ENCODE results near the gene WFS1.
A peak's percentile ranks its signal among the peaks of the same experiment; 100 is the strongest.

Gene WFS1

DNA sequence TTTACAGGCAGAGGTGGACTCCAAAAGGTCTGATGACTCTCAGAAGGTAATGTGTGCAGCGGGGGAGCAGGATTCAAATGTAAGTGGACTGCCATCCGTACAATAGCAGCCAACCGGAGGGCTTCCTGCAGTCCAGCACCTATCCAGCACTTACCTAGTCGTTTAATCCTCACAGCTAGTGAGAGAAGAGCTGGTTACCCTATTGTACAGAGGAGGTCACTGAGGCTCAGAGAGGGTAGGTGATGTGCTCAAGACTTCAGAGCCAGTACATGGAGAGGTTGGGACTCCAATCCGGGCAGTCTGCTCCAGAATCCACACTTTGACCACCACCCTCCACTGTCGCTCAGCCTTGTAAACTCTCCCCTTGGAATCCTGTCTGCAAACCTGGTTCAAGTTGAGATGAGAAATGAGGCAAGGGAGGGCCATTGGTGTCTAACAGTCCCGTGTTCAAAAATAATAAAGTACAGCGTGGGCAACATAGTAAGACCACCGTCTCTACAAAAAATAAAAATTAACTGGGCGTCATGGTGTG, 46.8 kb upstream of the WFS1 start:
- H2AFZ ChIP-seq (ENCODE audit: low read depth, low read length), result no peak overlapping the region
- H2BK120ac ChIP-seq (ENCODE audit: low read depth, low read length), result no peak overlapping the region
- H3K4me2 ChIP-seq (ENCODE audit: low read length, poor library complexity, severe bottlenecking), result no peak overlapping the region
- peaks cover 0 to 6% of the 10 kb centered on the region in 2 experiments for H3K36me3 ChIP-seq (ENCODE audit: control insufficient read depth in 1 of 2, insufficient read depth in 2 of 2, low read depth in 1 of 2, low read length in 2 of 2)
- H3K27me3 ChIP-seq (ENCODE audit: control insufficient read depth in 1 of 2, insufficient read depth in 1 of 2, low read length in 2 of 2), result peaks cover 45 to 50% of the 10 kb centered on the region in 2 experiments
- no peak overlapping the region for H2AK5ac ChIP-seq (ENCODE audit: low read length, severe bottlenecking)
- H3K23ac ChIP-seq (ENCODE audit: low read length in 2 of 2), result no peak overlapping the region
- H4K91ac ChIP-seq (ENCODE audit: low read length), result no peak overlapping the region
- H4K8ac ChIP-seq (ENCODE audit: low read length), result no peak overlapping the region
- peaks cover 6% of the 10 kb centered on the region for H3K9me3 ChIP-seq (ENCODE audit: control insufficient read depth, low read length)
- peaks cover 5% of the 10 kb centered on the region for H3K4me1 ChIP-seq (ENCODE audit: control insufficient read depth, insufficient read depth, low read depth, low read length)
- no peak overlapping the region for H3K18ac ChIP-seq (ENCODE audit: low read depth in 1 of 2, low read length in 2 of 2)
- no peak overlapping the region for H2BK15ac ChIP-seq (ENCODE audit: low read depth, poor library complexity, severe bottlenecking)
- no peak overlapping the region for H3K4me3 ChIP-seq (ENCODE audit: insufficient read depth in 1 of 2, low read depth in 1 of 2, low read length in 2 of 2)
- H3K14ac ChIP-seq (ENCODE audit: low read length in 2 of 2), result no peak overlapping the region
- no peak overlapping the region for H2BK5ac ChIP-seq (ENCODE audit: low read depth, low read length, poor library complexity, severe bottlenecking)
- no peak overlapping the region for H3K4ac ChIP-seq (ENCODE audit: low read depth in 1 of 2, low read length in 2 of 2)
- no peak overlapping the region for H2BK12ac ChIP-seq (ENCODE audit: low read length in 2 of 2)
- DNase-seq, result peak; percentile 6
- H3K79me1 ChIP-seq (replicated peaks; ENCODE audit: low read length, poor library complexity, severe bottlenecking), result no peaks in the 10 kb centered on the region
- WGBS, result 87% methylated on average over 7 of the region's 10 CpGs
- no peak overlapping the region for H3K9ac ChIP-seq (ENCODE audit: low read length)
- no peak overlapping the region for H3K27ac ChIP-seq (ENCODE audit: low read length, poor library complexity, severe bottlenecking)

- Histone ChIP-seq H2BK15ac (ENCODE audit: low read depth, poor library complexity, severe bottlenecking) (no peak overlapping the region), H3K18ac (ENCODE audit: low read depth in 1 of 2, low read length in 2 of 2) (no peak overlapping the region), H3K79me1 (replicated peaks; ENCODE audit: low read length, poor library complexity, severe bottlenecking) (no peaks in the 10 kb centered on the region), H2BK5ac (ENCODE audit: low read depth, low read length, poor library complexity, severe bottlenecking) (no peak overlapping the region), H3K4me1 (ENCODE audit: control insufficient read depth, insufficient read depth, low read depth, low read length) (peaks cover 5% of the 10 kb centered on the region), H3K14ac (ENCODE audit: low read length in 2 of 2) (no peak overlapping the region), H3K4me2 (ENCODE audit: low read length, poor library complexity, severe bottlenecking) (no peak overlapping the region), H2BK12ac (ENCODE audit: low read length in 2 of 2) (no peak overlapping the region), H3K27ac (ENCODE audit: low read length, poor library complexity, severe bottlenecking) (no peak overlapping the region), H4K91ac (ENCODE audit: low read length) (no peak overlapping the region), H3K9ac (ENCODE audit: low read length) (no peak overlapping the region), H2AK5ac (ENCODE audit: low read length, severe bottlenecking) (no peak overlapping the region), H3K27me3 (ENCODE audit: control insufficient read depth in 1 of 2, insufficient read depth in 1 of 2, low read length in 2 of 2) (peaks cover 46 to 48% of the 10 kb centered on the region in 2 experiments), H3K4ac (ENCODE audit: low read depth in 1 of 2, low read length in 2 of 2) (no peak overlapping the region), H2AFZ (ENCODE audit: low read depth, low read length) (no peak overlapping the region), H2BK120ac (ENCODE audit: low read depth, low read length) (no peak overlapping the region), H3K36me3 (ENCODE audit: control insufficient read depth in 1 of 2, insufficient read depth in 2 of 2, low read depth in 1 of 2, low read length in 2 of 2) (peaks cover 0 to 6% of the 10 kb centered on the region in 2 experiments), H3K4me3 (ENCODE audit: insufficient read depth in 1 of 2, low read depth in 1 of 2, low read length in 2 of 2) (no peak overlapping the region), H3K23ac (ENCODE audit: low read length in 2 of 2) (no peak overlapping the region), H3K9me3 (ENCODE audit: control insufficient read depth, low read length) (peaks cover 6% of the 10 kb centered on the region), H4K8ac (ENCODE audit: low read length) (no peak overlapping the region)
- no peak for DNase-seq
- WGBS, result 67% methylated on average over 3 of the region's 3 CpGs
Measured at GRCh38 chr4:6224735-6225134, 44.9 kb upstream of the WFS1 start.

- H2AK5ac ChIP-seq (ENCODE audit: low read length, severe bottlenecking), result no peak overlapping the region
- no peak overlapping the region for H3K27ac ChIP-seq (ENCODE audit: low read length, poor library complexity, severe bottlenecking)
- no peak overlapping the region for H4K8ac ChIP-seq (ENCODE audit: low read length)
- no peak overlapping the region for H3K4me2 ChIP-seq (ENCODE audit: low read length, poor library complexity, severe bottlenecking)
- WGBS, result 29% methylated on average over 7 of the region's 7 CpGs
- H3K4ac ChIP-seq (ENCODE audit: low read depth in 1 of 2, low read length in 2 of 2), result no peak overlapping the region
- H3K4me3 ChIP-seq (ENCODE audit: insufficient read depth in 1 of 2, low read depth in 1 of 2, low read length in 2 of 2), result no peak overlapping the region
- no peak overlapping the region for H3K23ac ChIP-seq (ENCODE audit: low read length in 2 of 2)
- no peak overlapping the region for H4K91ac ChIP-seq (ENCODE audit: low read length)
- no peaks in the 10 kb centered on the region for H3K79me1 ChIP-seq (replicated peaks; ENCODE audit: low read length, poor library complexity, severe bottlenecking)
- H2BK15ac ChIP-seq (ENCODE audit: low read depth, poor library complexity, severe bottlenecking), result no peak overlapping the region
- H3K9me3 ChIP-seq (ENCODE audit: control insufficient read depth, low read length), result peaks cover 6% of the 10 kb centered on the region
- no peak overlapping the region for H3K14ac ChIP-seq (ENCODE audit: low read length in 2 of 2)
- H2BK12ac ChIP-seq (ENCODE audit: low read length in 2 of 2), result no peak overlapping the region
- H3K9ac ChIP-seq (ENCODE audit: low read length), result no peak overlapping the region
- H3K27me3 ChIP-seq (ENCODE audit: control insufficient read depth in 1 of 2, insufficient read depth in 1 of 2, low read length in 2 of 2), result peaks cover 42 to 46% of the 10 kb centered on the region in 2 experiments
- no peak overlapping the region for H2BK120ac ChIP-seq (ENCODE audit: low read depth, low read length)
- H3K18ac ChIP-seq (ENCODE audit: low read depth in 1 of 2, low read length in 2 of 2), result no peak overlapping the region
- H3K36me3 ChIP-seq (ENCODE audit: control insufficient read depth in 1 of 2, insufficient read depth in 2 of 2, low read depth in 1 of 2, low read length in 2 of 2), result peaks cover 0 to 6% of the 10 kb centered on the region in 2 experiments
- H2AFZ ChIP-seq (ENCODE audit: low read depth, low read length), result no peak overlapping the region
- peaks cover 5% of the 10 kb centered on the region for H3K4me1 ChIP-seq (ENCODE audit: control insufficient read depth, insufficient read depth, low read depth, low read length)
- peak; percentile 5 for DNase-seq
- H2BK5ac ChIP-seq (ENCODE audit: low read depth, low read length, poor library complexity, severe bottlenecking), result no peak overlapping the region
Measured at GRCh38 chr4:6225469-6225868, 44.2 kb upstream of the WFS1 start.

GRCh38 chr4:6226506-6226905, 43.1 kb upstream of the WFS1 start:
- Histone ChIP-seq H3K27me3 (ENCODE audit: control insufficient read depth in 1 of 2, insufficient read depth in 1 of 2, low read length in 2 of 2) (peaks cover 32 to 35% of the 10 kb centered on the region in 2 experiments), H2BK15ac (ENCODE audit: low read depth, poor library complexity, severe bottlenecking) (no peak overlapping the region), H3K36me3 (ENCODE audit: control insufficient read depth in 1 of 2, insufficient read depth in 2 of 2, low read depth in 1 of 2, low read length in 2 of 2) (peaks cover 0 to 6% of the 10 kb centered on the region in 2 experiments), H2BK12ac (ENCODE audit: low read length in 2 of 2) (no peak overlapping the region), H3K9ac (ENCODE audit: low read length) (no peak overlapping the region), H3K79me1 (replicated peaks; ENCODE audit: low read length, poor library complexity, severe bottlenecking) (no peaks in the 10 kb centered on the region), H2AFZ (ENCODE audit: low read depth, low read length) (no peak overlapping the region), H2AK5ac (ENCODE audit: low read length, severe bottlenecking) (no peak overlapping the region), H4K8ac (ENCODE audit: low read length) (no peak overlapping the region), H2BK5ac (ENCODE audit: low read depth, low read length, poor library complexity, severe bottlenecking) (no peak overlapping the region), H3K4me1 (ENCODE audit: control insufficient read depth, insufficient read depth, low read depth, low read length) (peaks cover 5% of the 10 kb centered on the region), H3K18ac (ENCODE audit: low read depth in 1 of 2, low read length in 2 of 2) (no peak overlapping the region), H3K4me3 (ENCODE audit: insufficient read depth in 1 of 2, low read depth in 1 of 2, low read length in 2 of 2) (no peak overlapping the region), H3K27ac (ENCODE audit: low read length, poor library complexity, severe bottlenecking) (no peak overlapping the region), H4K91ac (ENCODE audit: low read length) (no peak overlapping the region), H3K4ac (ENCODE audit: low read depth in 1 of 2, low read length in 2 of 2) (no peak overlapping the region), H3K14ac (ENCODE audit: low read length in 2 of 2) (no peak overlapping the region), H3K9me3 (ENCODE audit: control insufficient read depth, low read length) (peaks cover 6% of the 10 kb centered on the region), H2BK120ac (ENCODE audit: low read depth, low read length) (no peak overlapping the region), H3K4me2 (ENCODE audit: low read length, poor library complexity, severe bottlenecking) (no peak overlapping the region), H3K23ac (ENCODE audit: low read length in 2 of 2) (no peak overlapping the region)
- WGBS, result 81% methylated on average over 7 of the region's 7 CpGs
- DNase-seq, result no peak
